T-cell (primary cell): Measurements from ENCODE around the gene RASSF3. TPM values are rescaled to one million over a fixed set of nuclear protein-coding genes. Genes with fewer than 3 reads are reported as not detected.

Experiments
- ATAC-seq, 4 experiments: fragments of 200-7000 bp in 3 of 4; fragments of 150-1000 bp in 1 of 4; cut with Tn5 transposase; replicated peaks in 1 of 4; 1 replicate in 3 of 4; 2 replicates in 1 of 4; pipeline ENCODE4 v1.10.0; 2021; ENCODE audit warnings: moderate library complexity in 3 of 4, mild to moderate bottlenecking in 2 of 4, moderate number of reproducible peaks in 1 of 4
- CTCF ChIA-PET, 2 donors: fragments of 300-600 bp; sonication (Branson Sonifier 250); formaldehyde crosslinking; loops; one replicate each; lab custom pipeline; 2022; ENCODE audit warnings: antibody characterized with exemption in 2 of 2; lab: Charles Lee
- POLR2A ChIA-PET, 2 donors: fragments of 300-600 bp; sonication (Branson Sonifier 250); formaldehyde crosslinking; loops; one replicate each; lab custom pipeline; 2022; ENCODE audit warnings: antibody characterized with exemption in 2 of 2; lab: Charles Lee
- DNase-seq, 35 experiments: peaks; one replicate each; pipeline versions ENCODE4 v3.0.0 to v3.0.0-alpha.2; 2013 to 2023
- H3K27ac ChIP-seq: one replicate; pipeline ENCODE4 v1.5.1; 2013; ENCODE audit warnings: low read length
- H3K27me3 ChIP-seq, 2 experiments: replicated peaks in 1 of 2; 1 replicate in 1 of 2; 2 replicates in 1 of 2; pipeline versions ENCODE4 v1.6.1 to v1.7.0; 2013; ENCODE audit warnings: low read length in 1 of 2, mixed read lengths in 1 of 2; ENCODE audit not compliant: control insufficient read depth in 2 of 2, insufficient read depth in 2 of 2; ENCODE audit errors: extremely low read depth in 1 of 2
- H3K36me3 ChIP-seq, 2 donors: 1 replicate in 1 of 2; 2 replicates in 1 of 2; pipeline versions ENCODE4 v1.6.1 to v1.7.0; 2013; ENCODE audit warnings: low read length in 1 of 2; ENCODE audit not compliant: control insufficient read depth in 2 of 2, insufficient read depth in 1 of 2; ENCODE audit errors: extremely low read depth in 1 of 2
- H3K4me1 ChIP-seq, 2 experiments: 1 replicate in 1 of 2; 2 replicates in 1 of 2; pipeline versions ENCODE4 v1.6.1 to v1.7.0; 2013; ENCODE audit warnings: low read length in 2 of 2, mixed read lengths in 1 of 2; ENCODE audit not compliant: insufficient read depth in 2 of 2, control insufficient read depth in 1 of 2; ENCODE audit errors: extremely low read depth in 1 of 2
- H3K4me3 ChIP-seq, 2 donors: 1 replicate in 1 of 2; 2 replicates in 1 of 2; pipeline versions ENCODE4 v1.5.1 to v1.7.0; 2013; ENCODE audit warnings: mild to moderate bottlenecking in 2 of 2, low read length in 1 of 2, moderate library complexity in 1 of 2; ENCODE audit not compliant: control insufficient read depth in 1 of 2; ENCODE audit errors: extremely low read depth in 1 of 2
- H3K9me3 ChIP-seq: 2 replicates; pipeline ENCODE4 v1.7.0; 2013
- H3K27ac Mint-ChIP-seq, 2 donors: one replicate each; pipeline ENCODE4 v1.8.0; 2020 to 2021; ENCODE audit warnings: mild to moderate bottlenecking in 2 of 2, mixed read lengths in 2 of 2
- H3K27me3 Mint-ChIP-seq, 2 donors: one replicate each; pipeline ENCODE4 v1.8.0; 2021 to 2022; ENCODE audit warnings: mixed read lengths in 2 of 2
- H3K36me3 Mint-ChIP-seq: one replicate; pipeline ENCODE4 v1.8.0; 2021; ENCODE audit warnings: mixed read lengths
- H3K4me1 Mint-ChIP-seq, 3 donors: one replicate each; pipeline ENCODE4 v1.8.0; 2020 to 2022; ENCODE audit warnings: mixed read lengths in 3 of 3, mild to moderate bottlenecking in 1 of 3
- H3K4me3 Mint-ChIP-seq, 3 donors: one replicate each; pipeline ENCODE4 v1.8.0; 2020 to 2022; ENCODE audit warnings: mild to moderate bottlenecking in 3 of 3, mixed read lengths in 3 of 3, moderate library complexity in 3 of 3
- H3K9me3 Mint-ChIP-seq, 3 donors: one replicate each; pipeline ENCODE4 v1.8.0; 2020 to 2022; ENCODE audit warnings: mixed read lengths in 3 of 3
- WGBS: methylation state at CpG from one replicate; pipeline ENCODE4 v1.1.5; 2013; ENCODE audit warnings: missing lambda C conversion rate; ENCODE audit not compliant: insufficient coverage; 5-methylcytosine and 5-hydroxymethylcytosine counted together
- total RNA-seq, 35 experiments: library from RNA in 6 of 35; stranded (reverse) in 6 of 35; fragments of 120-200 nt in 1 of 35; gene quantifications; one replicate each; pipeline versions ENCODE4 v1.2.1 to v1.2.4 and lab custom pipeline; 2013 to 2026

RASSF3 gene
- total RNA-seq, 5 donors from 2014 or later (not counting 1 experiment from before 2014, with no cell fraction given) = 113 to 167 (median 149) TPM

- Histone ChIP-seq H3K4me1 (peaks cover 49 to 88% of the 10 kb centered on the region in 2 experiments), H3K4me3 (no peak overlapping the region), H3K27ac (peak overlapping the region; percentile 48), H3K27me3 (no peaks in the 10 kb centered on the region), H3K9me3 (no peaks in the 10 kb centered on the region), H3K36me3 (peaks cover 0 to 73% of the 10 kb centered on the region in 2 donors)
- ATAC-seq = no peak
- peak overlapping the region in 2 of 3 donors; percentile 34 to 45 for H3K4me3 Mint-ChIP-seq
- no CpG with 5 or more reads among the region's 2 CpGs for WGBS
- H3K27me3 Mint-ChIP-seq = no peaks in the 10 kb centered on the region
- POLR2A ChIA-PET = interaction anchor here in 1 of 2 donors (0.7 kb wide), 1 partner anchor 9 kb away, joined by 3 read pairs; no protein-coding TSS in a partner anchor
- peaks cover 84 to 90% (median 86%) of the 10 kb centered on the region in 3 donors for H3K4me1 Mint-ChIP-seq
- peaks cover 68% of the 10 kb centered on the region for H3K36me3 Mint-ChIP-seq
- CTCF ChIA-PET = interaction anchor here (0.5 to 1.5 kb wide), 6 partner anchors 9 to 143 kb away, joined by 3 to 6 read pairs (median 3); no protein-coding TSS in a partner anchor
- no peaks in the 10 kb centered on the region for H3K9me3 Mint-ChIP-seq
- H3K27ac Mint-ChIP-seq = peak overlapping the region; percentile 92 to 93
- DNase-seq = no peak
These were observed 81.7 kb downstream of the RASSF3 start for GRCh38 chr12:64691795-64692583.

DNA sequence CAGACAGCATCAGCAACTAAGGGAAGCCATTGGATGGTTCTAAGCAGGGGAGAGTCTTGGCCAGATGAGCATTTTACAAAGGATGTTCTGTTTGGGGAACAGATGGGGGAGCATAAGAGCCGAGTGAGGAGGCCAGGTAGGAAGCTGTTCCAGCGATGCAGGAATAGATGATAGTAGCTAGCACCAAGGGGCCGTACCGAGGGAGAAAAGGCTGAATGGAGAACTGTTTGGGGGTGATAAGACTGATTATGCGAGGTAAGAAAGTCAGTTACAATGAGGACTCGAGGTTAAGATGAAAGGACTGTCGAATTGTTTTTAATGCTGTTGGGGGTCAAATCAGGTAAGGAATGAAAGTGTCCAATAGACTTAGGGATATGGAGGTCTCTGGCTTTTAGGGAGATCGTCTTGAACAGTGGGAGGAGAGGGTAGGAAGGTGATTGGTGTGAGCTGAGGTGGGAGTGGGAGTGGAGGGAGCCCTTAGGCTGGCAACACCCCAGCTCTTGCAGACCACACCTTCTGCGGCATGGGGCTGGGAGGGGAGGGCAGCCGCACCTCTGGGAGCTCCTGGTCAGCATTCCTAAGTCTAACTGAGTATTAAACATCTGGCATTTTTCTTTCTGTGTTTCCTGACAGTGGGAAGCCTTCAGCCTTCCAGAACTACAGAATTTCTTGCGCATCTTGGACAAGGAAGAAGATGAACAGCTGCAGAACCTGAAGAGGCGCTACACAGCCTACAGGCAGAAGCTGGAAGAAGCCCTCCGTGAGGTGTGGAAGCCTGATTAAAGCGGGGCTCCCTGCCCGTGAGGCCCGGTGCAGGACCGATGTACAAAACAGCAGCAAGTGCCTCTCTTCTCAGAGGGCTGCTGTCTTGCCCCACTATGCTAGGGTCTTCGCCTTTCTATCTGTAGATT, 84.1 kb downstream of the RASSF3 start:
- ChIA-PET POLR2A (interaction anchor here (0.6 to 1.0 kb wide), 3 partner anchors 13 to 1379 kb away, joined by 3 to 10 read pairs (median 3); no protein-coding TSS in a partner anchor), CTCF (interaction anchor here (0.5 to 5.0 kb wide), 12 partner anchors 14 to 146 kb away, joined by 3 to 110 read pairs (median 4); partner anchors contain the start of gene RASSF3 (in 1 of the 2))
- WGBS = 92% methylated on average over 15 of the region's 18 CpGs
- DNase-seq = no peak
- H3K36me3 Mint-ChIP-seq = peaks cover 56% of the 10 kb centered on the region
- Histone ChIP-seq H3K36me3 (peaks cover 0 to 60% of the 10 kb centered on the region in 2 donors), H3K4me3 (no peak overlapping the region), H3K27ac (peak overlapping the region; percentile 43), H3K9me3 (no peaks in the 10 kb centered on the region), H3K27me3 (no peaks in the 10 kb centered on the region), H3K4me1 (peaks cover 42 to 73% of the 10 kb centered on the region in 2 experiments)
- H3K4me3 Mint-ChIP-seq = peak overlapping the region in 1 of 3 donors; percentile 46
- no peaks in the 10 kb centered on the region for H3K27me3 Mint-ChIP-seq
- no peaks in the 10 kb centered on the region for H3K9me3 Mint-ChIP-seq
- peak overlapping the region; percentile 92 to 93 for H3K27ac Mint-ChIP-seq
- H3K4me1 Mint-ChIP-seq = peaks cover 73 to 80% (median 79%) of the 10 kb centered on the region in 3 donors
- ATAC-seq = no peak

GRCh38 chr12:64695550-64695949, 85.3 kb downstream of the RASSF3 start:
- peaks cover 40 to 66% of the 10 kb centered on the region in 2 experiments for H3K4me1 ChIP-seq
- peak overlapping the region in 1 of 3 donors; percentile 46 for H3K4me3 Mint-ChIP-seq

DNA sequence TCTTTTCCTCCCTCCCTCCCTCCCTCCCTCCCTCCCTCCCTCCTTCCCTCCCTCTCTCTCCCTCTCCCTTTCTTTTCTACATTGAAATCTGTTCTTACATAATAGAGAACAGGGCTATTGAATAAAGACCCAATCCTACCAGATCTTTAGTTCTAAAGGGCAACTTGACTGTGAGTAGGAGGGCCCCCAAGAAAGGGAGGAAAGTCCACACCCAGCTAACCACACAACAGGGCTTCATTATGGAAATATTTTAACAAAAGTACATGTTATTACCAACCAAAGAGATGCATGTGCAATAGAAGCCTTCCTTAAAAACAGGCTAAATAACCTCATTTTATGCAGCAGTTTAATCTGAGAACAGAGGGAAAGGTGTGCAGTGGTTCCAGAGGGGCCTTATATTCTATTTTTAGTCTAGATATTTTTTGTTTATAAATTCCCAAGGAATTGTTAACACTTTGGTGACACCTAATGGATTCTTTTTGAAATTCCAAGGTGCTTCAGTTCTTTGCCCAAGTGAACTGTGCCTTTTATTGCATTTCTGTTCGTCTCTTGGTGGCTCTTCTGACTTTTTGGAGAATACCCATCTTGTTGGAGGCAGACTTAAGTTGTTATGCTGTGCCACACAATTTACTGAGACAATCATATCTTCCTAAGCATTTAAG, 85.9 kb downstream of the RASSF3 start:
- ChIA-PET POLR2A (interaction anchor here (0.6 to 1.4 kb wide), 5 partner anchors 19 to 232 kb away, joined by 3 to 15 read pairs (median 3); no protein-coding TSS in a partner anchor), CTCF (interaction anchor here (0.6 to 5.0 kb wide), 20 partner anchors 12 to 525 kb away, joined by 3 to 110 read pairs (median 4); partner anchors contain the start of gene RASSF3 (in 1 of the 2))
- no peak for ATAC-seq
- H3K27me3 ChIP-seq = no peaks in the 10 kb centered on the region
- Mint-ChIP-seq H3K4me3 (peak overlapping the region in 1 of 3 donors; percentile 46), H3K27me3 (no peaks in the 10 kb centered on the region), H3K4me1 (peaks cover 80 to 86% (median 84%) of the 10 kb centered on the region in 3 donors), H3K9me3 (no peaks in the 10 kb centered on the region), H3K36me3 (peaks cover 57% of the 10 kb centered on the region), H3K27ac (peak overlapping the region; percentile 84 to 92)
- H3K27ac ChIP-seq = peak overlapping the region; percentile 43
- 86% methylated on average over 1 of the region's 1 CpG for WGBS
- peak in 1 of 35 experiments; percentile 50 for DNase-seq
- H3K4me1 ChIP-seq = peaks cover 39 to 66% of the 10 kb centered on the region in 2 experiments
- no peaks in the 10 kb centered on the region for H3K9me3 ChIP-seq
- no peak overlapping the region for H3K4me3 ChIP-seq
- peaks cover 0 to 62% of the 10 kb centered on the region in 2 donors for H3K36me3 ChIP-seq

More at GRCh38 chr12:64695550-64695949, 85.3 kb downstream of the RASSF3 start:
- Histone ChIP-seq H3K27ac (peak overlapping the region; percentile 43), H3K9me3 (no peaks in the 10 kb centered on the region), H3K27me3 (no peaks in the 10 kb centered on the region), H3K36me3 (peaks cover 0 to 62% of the 10 kb centered on the region in 2 donors), H3K4me3 (no peak overlapping the region)
- ATAC-seq (no peak), DNase-seq (no peak)
- Mint-ChIP-seq H3K27ac (peak overlapping the region; percentile 92 to 93), H3K9me3 (no peaks in the 10 kb centered on the region), H3K36me3 (peaks cover 58% of the 10 kb centered on the region), H3K4me1 (peaks cover 75 to 81% (median 79%) of the 10 kb centered on the region in 3 donors), H3K27me3 (no peaks in the 10 kb centered on the region)
- 64% methylated on average over 2 of the region's 5 CpGs for WGBS
- ChIA-PET POLR2A (interaction anchor here (0.5 to 1.0 kb wide), 4 partner anchors 26 to 146 kb away, joined by 3 to 10 read pairs (median 4); partner anchors contain the start of gene RASSF3 (in 1 of the 2)), CTCF (interaction anchor here (0.7 to 5.0 kb wide), 9 partner anchors 15 to 146 kb away, joined by 3 to 110 read pairs (median 3); partner anchors contain the start of gene RASSF3 (in 1 of the 2))

DNA sequence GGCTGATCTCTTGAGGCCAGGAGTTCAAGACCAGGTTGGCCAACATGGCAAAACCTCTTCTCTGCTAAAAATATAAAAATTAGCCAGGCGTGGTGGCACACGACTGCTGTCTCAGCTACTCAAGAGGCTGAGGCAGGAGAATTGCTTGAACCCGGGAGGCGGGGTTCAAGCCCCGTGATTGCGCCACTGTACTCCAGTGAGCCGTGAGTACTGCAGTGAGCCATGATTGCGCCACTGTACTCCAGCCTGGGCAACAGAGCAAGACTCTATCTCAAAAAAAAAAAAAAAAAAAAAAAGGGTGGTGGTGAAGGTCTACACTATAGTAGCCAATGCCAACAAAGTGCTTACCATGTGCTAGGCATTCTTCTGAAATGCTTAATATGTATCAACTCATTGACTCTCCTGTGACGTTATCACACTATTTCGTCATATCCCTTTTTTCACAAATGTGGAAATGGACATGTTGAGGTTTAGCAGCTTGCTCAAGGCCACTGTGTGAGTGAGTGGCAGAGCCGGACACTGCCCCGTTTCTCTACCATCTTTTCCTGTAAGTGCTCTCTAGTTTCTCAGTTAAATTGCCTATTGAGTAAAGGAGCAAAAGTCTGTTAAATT, 89.3 kb downstream of the RASSF3 start:
- peaks cover 22 to 44% of the 10 kb centered on the region in 2 experiments for H3K4me1 ChIP-seq
- ATAC-seq (no peak), DNase-seq (no peak)
- CTCF ChIA-PET = interaction anchor here in 1 of 2 donors (0.7 to 5.4 kb wide), 3 partner anchors 151 to 1587 kb away, joined by 3 to 28 read pairs (median 3); no protein-coding TSS in a partner anchor
- H3K36me3 ChIP-seq = peaks cover 0 to 31% of the 10 kb centered on the region in 2 donors
- peak overlapping the region; percentile 47 to 87 for H3K27ac Mint-ChIP-seq
- 100% methylated on average over 4 of the region's 12 CpGs for WGBS
- no peak overlapping the region for H3K4me3 Mint-ChIP-seq
- H3K9me3 ChIP-seq = no peaks in the 10 kb centered on the region
- no peak overlapping the region for H3K4me3 ChIP-seq
- no peaks in the 10 kb centered on the region for H3K27me3 ChIP-seq
- H3K4me1 Mint-ChIP-seq = peaks cover 60 to 64% (median 61%) of the 10 kb centered on the region in 3 donors
- POLR2A ChIA-PET = no interaction called here
- no peaks in the 10 kb centered on the region for H3K9me3 Mint-ChIP-seq
- H3K27ac ChIP-seq = peak overlapping the region; percentile 13
- peaks cover 32% of the 10 kb centered on the region for H3K36me3 Mint-ChIP-seq
- no peaks in the 10 kb centered on the region for H3K27me3 Mint-ChIP-seq
